ENCODE data around the gene CBLN4.

The CBLN4 gene

GRCh38 chr20:56005389-56005715, at the start of gene CBLN4:
CBLN4 (minus strand) TSS chr20:56005519; CDS start chr20:56004171, 1,348 bp downstream.
- no peak for DNase-seq

GRCh38 chr20:56043227-56043626, 37.9 kb upstream of the CBLN4 start:
- no peak for DNase-seq

GRCh38 chr20:56032251-56032650, 26.9 kb upstream of the CBLN4 start:
- no peak for DNase-seq

GRCh38 chr20:56018716-56019115, 13.4 kb upstream of the CBLN4 start:
- DNase-seq = no peak

- no peak for DNase-seq
These were observed 12.9 kb upstream of the CBLN4 start for GRCh38 chr20:56018194-56018593.

- no peak for DNase-seq
These were observed 12.2 kb upstream of the CBLN4 start for GRCh38 chr20:56017560-56017959.

- DNase-seq = no peak
These were observed 9.7 kb upstream of the CBLN4 start for GRCh38 chr20:56014998-56015397.

- DNase-seq = no peak
These were observed 8.8 kb upstream of the CBLN4 start for GRCh38 chr20:56014151-56014550.

GRCh38 chr20:56004611-56005388, 519 bp downstream of the CBLN4 start:
- DNase-seq = no peak

GRCh38 chr20:56004007-56004406, 1.3 kb downstream of the CBLN4 start:
- no peak for DNase-seq

- DNase-seq = no peak
These were observed 2.2 kb downstream of the CBLN4 start for GRCh38 chr20:56002908-56003800.

GRCh38 chr20:56001890-56002289, 3.4 kb downstream of the CBLN4 start:
- no peak for DNase-seq

- DNase-seq = no peak
These were observed 4.1 kb downstream of the CBLN4 start for GRCh38 chr20:56001106-56001785.

GRCh38 chr20:55978550-55978949, 26.8 kb downstream of the CBLN4 start:
- DNase-seq = no peak

- no peak for DNase-seq
These were observed 27.4 kb downstream of the CBLN4 start for GRCh38 chr20:55977690-55978459.

GRCh38 chr20:55974491-55975202, 30.7 kb downstream of the CBLN4 start:
- DNase-seq = no peak

GRCh38 chr20:55964790-55965189, 40.5 kb downstream of the CBLN4 start:
- DNase-seq = no peak

GRCh38 chr20:55961376-55962330, 43.7 kb downstream of the CBLN4 start:
- no peak for DNase-seq

- DNase-seq = no peak
These were observed 52.1 kb downstream of the CBLN4 start for GRCh38 chr20:55953201-55953600.

- DNase-seq = no peak
These were observed 57.6 kb downstream of the CBLN4 start for GRCh38 chr20:55947701-55948100.
